GM23248 (cell line): ENCODE data around the gene THSD4.

ENCODE experiments used
- EZH2 ChIP-seq: fragments of 200-600 bp; sonication (generic); IDR thresholded peaks from 2 replicates; pipeline ENCODE4 v1.6.1; 2018; ENCODE audit warnings: antibody characterized with exemption, mild to moderate bottlenecking; ENCODE audit not compliant: insufficient read depth, poor library complexity, severe bottlenecking
- EZH2phosphoT487 ChIP-seq: fragments of 200-600 bp; sonication (generic); IDR thresholded peaks from 2 replicates; pipeline ENCODE4 v1.6.1; 2018; ENCODE audit warnings: antibody characterized with exemption, moderate library complexity, mild to moderate bottlenecking, low read depth; ENCODE audit not compliant: insufficient read depth

GRCh38 chr15:71106802-71107500 is 8.3 kb upstream of the THSD4 start:
- no peak for TF ChIP-seq EZH2
- TF ChIP-seq EZH2phosphoT487 = no peak
